OCI-LY3 (cell line): ENCODE measurements around the gene CSDE1.

ENCODE experiments used
- H2AFZ ChIP-seq: fragments of 200-600, 300-600 bp; shearing (Covaris generic); 2 replicates; pipeline ENCODE4 v1.6.0; 2014; ENCODE audit warnings: antibody characterized with exemption, low read depth, low read length
- H3K27ac ChIP-seq: fragments of 200-600, 300-600 bp; sonication (generic); 2 replicates; pipeline ENCODE4 v1.5.1; 2014; ENCODE audit warnings: mild to moderate bottlenecking, low read length, moderate library complexity, mixed read lengths
- H3K27me3 ChIP-seq: fragments of 200-600, 300-600 bp; sonication (generic); 2 replicates; pipeline ENCODE4 v1.6.1; 2014; ENCODE audit warnings: low read depth, low read length, mixed read lengths
- H3K36me3 ChIP-seq: fragments of 200-600, 300-600 bp; sonication (generic); replicated peaks from 2 replicates; pipeline ENCODE3; 2014; ENCODE audit warnings: low read depth, low read length, mixed read lengths
- H3K4me1 ChIP-seq: fragments of 300-600, 200-600 bp; sonication (generic); 2 replicates; pipeline ENCODE4 v1.6.1; 2014; ENCODE audit warnings: low read length, mixed read lengths
- H3K4me2 ChIP-seq: fragments of 200-600, 300-600 bp; sonication (generic); 2 replicates; pipeline ENCODE4 v1.6.1; 2014; ENCODE audit warnings: low read length, mixed read lengths
- H3K4me3 ChIP-seq: fragments of 300-600, 200-600 bp; sonication (generic); 2 replicates; pipeline ENCODE4 v1.5.1; 2014; ENCODE audit warnings: antibody characterized with exemption, mild to moderate bottlenecking, low read length, moderate library complexity
- H3K79me2 ChIP-seq: fragments of 300-600, 200-600 bp; shearing (Covaris generic); 2 replicates; pipeline ENCODE4 v1.6.1; 2014; ENCODE audit warnings: mild to moderate bottlenecking, low read length, mixed read lengths
- H3K9ac ChIP-seq: fragments of 300-600, 200-600 bp; shearing (Covaris generic); 2 replicates; pipeline ENCODE4 v1.6.0; 2014; ENCODE audit warnings: mild to moderate bottlenecking, low read length, moderate library complexity
- H3K9me3 ChIP-seq: fragments of 200-600, 300-600 bp; shearing (Covaris generic); 2 replicates; pipeline ENCODE4 v1.6.1; 2014; ENCODE audit warnings: low read length, mixed read lengths; ENCODE audit not compliant: insufficient read depth
- H4K20me1 ChIP-seq: fragments of 200-600, 300-600 bp; sonication (generic); 2 replicates; pipeline ENCODE4 v1.6.1; 2016; ENCODE audit warnings: low read length, mixed read lengths; ENCODE audit not compliant: insufficient read depth
- CTCF ChIP-seq: fragments of 200-600, 300-600 bp; sonication (generic); IDR thresholded peaks from 2 replicates; pipeline ENCODE4 v1.5.1; 2014; ENCODE audit warnings: antibody characterized with exemption, low read length, low read depth
- EZH2phosphoT487 ChIP-seq: fragments of 200-600 bp; shearing (Covaris generic); IDR thresholded peaks from 2 replicates; pipeline ENCODE4 v1.6.1; 2018; ENCODE audit warnings: antibody characterized with exemption, mixed run types, low read depth

The CSDE1 gene

DNA sequence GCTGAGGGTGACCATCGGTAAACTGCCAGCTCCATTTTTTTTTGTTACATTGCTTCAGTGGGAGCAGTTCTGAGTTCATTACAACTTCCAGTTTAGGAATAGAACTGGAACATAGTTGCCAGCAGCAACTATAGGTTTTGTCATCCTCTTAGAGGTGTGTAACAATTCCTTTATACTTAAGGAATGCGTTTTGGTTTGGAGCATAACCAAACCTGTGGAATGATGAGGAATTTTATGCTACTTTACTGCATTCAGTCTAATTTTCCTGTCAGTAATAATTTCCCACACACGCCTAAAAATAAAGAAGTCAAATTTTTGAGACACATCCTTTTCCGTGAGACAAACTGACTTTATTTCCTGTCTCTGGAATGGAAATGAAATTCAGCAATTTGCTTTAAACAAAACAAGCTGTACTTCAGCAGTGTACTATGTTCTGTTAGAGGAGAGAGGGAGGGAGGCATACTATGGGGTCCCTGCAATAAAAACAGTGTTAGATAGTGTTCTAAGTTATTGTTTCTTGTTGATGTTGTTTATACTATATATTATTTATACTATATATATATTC is 57.7 kb downstream of the CSDE1 start:
- H3K9me3 ChIP-seq: no peaks in the 10 kb centered on the region
- H4K20me1 ChIP-seq: no peaks in the 10 kb centered on the region
- H3K4me3 ChIP-seq: no peak overlapping the region
- H3K36me3 ChIP-seq: no peaks in the 10 kb centered on the region
- no peaks in the 10 kb centered on the region for H3K27me3 ChIP-seq
- H3K4me1 ChIP-seq: no peaks in the 10 kb centered on the region
- no peak overlapping the region for H3K9ac ChIP-seq
- no peak overlapping the region for H2AFZ ChIP-seq
- no peak overlapping the region for H3K27ac ChIP-seq
- no peak overlapping the region for H3K4me2 ChIP-seq
- no peaks in the 10 kb centered on the region for H3K79me2 ChIP-seq
- no peak for TF ChIP-seq EZH2phosphoT487
- no peak for TF ChIP-seq CTCF

DNA sequence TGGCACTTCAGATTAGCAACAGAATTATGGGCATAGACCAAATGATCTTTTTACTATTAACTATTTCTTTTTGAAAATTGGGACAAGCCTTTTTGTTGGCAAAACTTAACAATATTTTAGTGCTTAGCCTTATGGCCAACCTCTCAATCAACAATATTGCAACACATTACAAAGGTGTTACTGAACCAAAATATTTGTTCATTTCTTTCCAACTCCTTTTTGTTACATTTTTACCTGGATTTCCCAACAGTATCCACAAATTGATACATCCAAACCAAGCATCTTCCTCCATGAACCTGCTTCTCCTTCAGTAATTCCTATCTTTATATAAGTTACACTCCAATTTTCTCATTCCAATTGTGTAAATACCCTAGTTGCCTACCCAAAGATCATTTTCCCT is 61.0 kb downstream of the CSDE1 start:
- H3K27ac ChIP-seq: no peak overlapping the region

GRCh38 chr1:114695430-114696058 is 62.2 kb downstream of the CSDE1 start, which contains the start of gene AMPD1:
Gene AMPD1 (minus strand): TSS chr1:114695546. CDS start chr1:114695471, 75 bp downstream.
- H3K36me3 ChIP-seq: no peaks in the 10 kb centered on the region
- no peak within 1 kb of the TSS for H3K4me2 ChIP-seq
- H2AFZ ChIP-seq: no peak within 1 kb of the TSS
- no peaks in the 10 kb centered on the region for H3K27me3 ChIP-seq
- no peak for TF ChIP-seq EZH2phosphoT487
- TF ChIP-seq CTCF: no peak
- no peaks in the 10 kb centered on the region for H4K20me1 ChIP-seq
- H3K27ac ChIP-seq: no peak within 1 kb of the TSS
- no peak within 1 kb of the TSS for H3K9ac ChIP-seq
- H3K4me3 ChIP-seq: no peak within 1 kb of the TSS
- H3K9me3 ChIP-seq: no peaks in the 10 kb centered on the region
- H3K79me2 ChIP-seq: no peaks in the 10 kb centered on the region
- H3K4me1 ChIP-seq: no peaks in the 10 kb centered on the region

More for the DNA sequence above, 61.0 kb downstream of the CSDE1 start:
- Histone ChIP-seq H3K4me3 (no peak overlapping the region), H3K27me3 (no peaks in the 10 kb centered on the region), H3K9ac (no peak overlapping the region), H2AFZ (no peak overlapping the region), H3K36me3 (no peaks in the 10 kb centered on the region), H3K4me1 (no peaks in the 10 kb centered on the region), H4K20me1 (no peaks in the 10 kb centered on the region), H3K4me2 (no peak overlapping the region), H3K9me3 (no peaks in the 10 kb centered on the region), H3K79me2 (no peaks in the 10 kb centered on the region)
- TF ChIP-seq CTCF: no peak
- no peak for TF ChIP-seq EZH2phosphoT487

- Histone ChIP-seq H4K20me1 (no peaks in the 10 kb centered on the region), H3K27me3 (no peaks in the 10 kb centered on the region), H3K9me3 (no peaks in the 10 kb centered on the region), H2AFZ (no peak overlapping the region), H3K27ac (no peak overlapping the region), H3K4me3 (no peak overlapping the region), H3K9ac (no peak overlapping the region), H3K4me2 (no peak overlapping the region), H3K36me3 (no peaks in the 10 kb centered on the region), H3K4me1 (no peaks in the 10 kb centered on the region), H3K79me2 (no peaks in the 10 kb centered on the region)
- no peak for TF ChIP-seq EZH2phosphoT487
Measured at GRCh38 chr1:114694540-114695310, 63.1 kb downstream of the CSDE1 start.
